PFSK-1 (cell line): ENCODE measurements around the gene FAAP20.

Experiments used
- FOXP2 ChIP-seq: optimal IDR thresholded peaks from 2 replicates; pipeline ENCODE3; 2011; ENCODE audit warnings: borderline replicate concordance, control low read depth, inconsistent platforms; ENCODE audit not compliant: insufficient read depth; ENCODE audit errors: extremely low read length, extremely low read depth
- POLR2AphosphoS5 ChIP-seq: IDR thresholded peaks from 2 replicates; pipeline ENCODE4 v1.6.1; 2012; ENCODE audit warnings: low read depth, mild to moderate bottlenecking, control low read depth, low read length, moderate library complexity
- SIN3A ChIP-seq: IDR thresholded peaks from 2 replicates; pipeline ENCODE4 v1.6.1; 2012; ENCODE audit warnings: mild to moderate bottlenecking, low read length, moderate library complexity, borderline replicate concordance; ENCODE audit not compliant: insufficient read depth
- TAF1 ChIP-seq: IDR thresholded peaks from 2 replicates; pipeline ENCODE4 v1.6.1; 2012; ENCODE audit warnings: low read length, control low read depth, borderline replicate concordance; ENCODE audit not compliant: insufficient read depth
- TF ChIP-seq, protein P1 (sequence below), 2 experiments: IDR thresholded peaks; 2 replicates each; pipeline versions ENCODE4 v1.6.1 to v1.8.0; 2011 to 2012; ENCODE audit warnings: low read depth in 2 of 2, low read length in 2 of 2, control low read depth in 1 of 2, inconsistent platforms in 1 of 2, mild to moderate bottlenecking in 1 of 2, moderate library complexity in 1 of 2; ENCODE audit not compliant: insufficient read depth in 1 of 2

FAAP20 gene

DNA sequence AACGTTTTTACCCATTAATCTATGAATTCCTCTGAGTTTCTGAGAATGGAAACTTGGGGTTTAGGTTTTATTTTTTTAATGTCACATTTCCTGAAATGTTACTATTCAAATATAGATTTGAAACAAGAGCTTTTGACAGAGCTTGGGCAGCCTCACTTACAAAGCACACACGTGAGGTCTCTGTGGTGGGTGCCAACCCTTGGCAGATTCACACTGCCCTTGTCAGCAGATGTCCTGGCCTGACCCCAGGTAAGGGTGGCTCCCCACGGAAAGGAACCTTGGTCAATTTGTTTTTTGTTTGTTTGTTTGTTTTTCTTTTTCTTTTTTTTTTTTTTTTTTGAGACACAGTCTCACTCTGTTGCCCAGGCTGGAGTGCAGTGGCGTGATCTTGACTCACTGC, 53.5 kb downstream of the FAAP20 start:
- no peak for TF ChIP-seq FOXP2
- TF ChIP-seq, protein P1, sequence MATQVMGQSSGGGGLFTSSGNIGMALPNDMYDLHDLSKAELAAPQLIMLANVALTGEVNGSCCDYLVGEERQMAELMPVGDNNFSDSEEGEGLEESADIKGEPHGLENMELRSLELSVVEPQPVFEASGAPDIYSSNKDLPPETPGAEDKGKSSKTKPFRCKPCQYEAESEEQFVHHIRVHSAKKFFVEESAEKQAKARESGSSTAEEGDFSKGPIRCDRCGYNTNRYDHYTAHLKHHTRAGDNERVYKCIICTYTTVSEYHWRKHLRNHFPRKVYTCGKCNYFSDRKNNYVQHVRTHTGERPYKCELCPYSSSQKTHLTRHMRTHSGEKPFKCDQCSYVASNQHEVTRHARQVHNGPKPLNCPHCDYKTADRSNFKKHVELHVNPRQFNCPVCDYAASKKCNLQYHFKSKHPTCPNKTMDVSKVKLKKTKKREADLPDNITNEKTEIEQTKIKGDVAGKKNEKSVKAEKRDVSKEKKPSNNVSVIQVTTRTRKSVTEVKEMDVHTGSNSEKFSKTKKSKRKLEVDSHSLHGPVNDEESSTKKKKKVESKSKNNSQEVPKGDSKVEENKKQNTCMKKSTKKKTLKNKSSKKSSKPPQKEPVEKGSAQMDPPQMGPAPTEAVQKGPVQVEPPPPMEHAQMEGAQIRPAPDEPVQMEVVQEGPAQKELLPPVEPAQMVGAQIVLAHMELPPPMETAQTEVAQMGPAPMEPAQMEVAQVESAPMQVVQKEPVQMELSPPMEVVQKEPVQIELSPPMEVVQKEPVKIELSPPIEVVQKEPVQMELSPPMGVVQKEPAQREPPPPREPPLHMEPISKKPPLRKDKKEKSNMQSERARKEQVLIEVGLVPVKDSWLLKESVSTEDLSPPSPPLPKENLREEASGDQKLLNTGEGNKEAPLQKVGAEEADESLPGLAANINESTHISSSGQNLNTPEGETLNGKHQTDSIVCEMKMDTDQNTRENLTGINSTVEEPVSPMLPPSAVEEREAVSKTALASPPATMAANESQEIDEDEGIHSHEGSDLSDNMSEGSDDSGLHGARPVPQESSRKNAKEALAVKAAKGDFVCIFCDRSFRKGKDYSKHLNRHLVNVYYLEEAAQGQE (IDR thresholded peaks at IDR 0.05; ENCODE audit: insufficient read depth in 1 of 2, low read depth in 2 of 2, low read length in 2 of 2) = no peak
- TF ChIP-seq SIN3A = no peak
- TF ChIP-seq POLR2AphosphoS5 = no peak
- TF ChIP-seq TAF1 = no peak
